Right cardiac atrium (tissue), 5 donors: Measurements from ENCODE around the gene RPP14. TPM values are rescaled to one million over a fixed set of nuclear protein-coding genes. Genes with fewer than 3 reads are reported as not detected.
A peak's percentile ranks its signal among the peaks of the same experiment; 100 is the strongest.

Source experiments
- ATAC-seq, 2 donors: fragments of 200-7000 bp; cut with Tn5 transposase; one replicate each; pipeline versions ENCODE4 v1.8.0 to v1.9.1; 2020; ENCODE audit warnings: moderate library complexity in 2 of 2, mild to moderate bottlenecking in 1 of 2
- DNase-seq, 3 donors: peaks; one replicate each; pipeline ENCODE4 v3.0.0-alpha.2; 2020
- H3K27ac ChIP-seq: one replicate; pipeline ENCODE4 v1.5.1; 2013; ENCODE audit warnings: mild to moderate bottlenecking, low read length, control low read depth, moderate library complexity
- H3K27me3 ChIP-seq: one replicate; pipeline ENCODE4 v1.6.1; 2013; ENCODE audit not compliant: control insufficient read depth, insufficient read depth
- H3K4me1 ChIP-seq: one replicate; pipeline ENCODE4 v1.6.1; 2013; ENCODE audit warnings: low read length; ENCODE audit not compliant: control insufficient read depth, insufficient read depth
- H3K4me3 ChIP-seq: one replicate; pipeline ENCODE4 v1.5.1; 2013; ENCODE audit warnings: low read length, control low read depth
- H3K9me3 ChIP-seq: one replicate; pipeline ENCODE4 v1.6.1; 2013; ENCODE audit warnings: low read length; ENCODE audit not compliant: control insufficient read depth
- WGBS: extraction: QIAGEN DNeasy Blood & Tissue Kit; methylation state at CpG from one replicate; pipeline ENCODE4 v1.1.7; 2013; 5-methylcytosine and 5-hydroxymethylcytosine counted together
- intact Hi-C, 4 donors: fragments of 100-400 bp; cut with DNase I; formaldehyde crosslinking; loops; one replicate each; pipeline versions ENCODE4 v1.11.0 to v1.14.0; 2022 to 2023
- polyA plus RNA-seq: library from polyadenylated mRNA; stranded (reverse); fragments of 200-250 nt; gene quantifications from one replicate; pipeline ENCODE4 v1.2.3, GENCODE V29; 2013
- total RNA-seq, 4 donors: library from RNA; stranded (reverse); fragmentation: NEBNext Ultra II Directional; extraction: Animal tissue kit (Norgen Biotek cat#: 25700); gene quantifications; one replicate each; pipeline ENCODE4 v1.2.1, GENCODE V29; 2021
- donor health status: healthy with polysubstance abuse.
- donor health status: DM: no; HTN: yes; CAD: no.
- donor health status: DM: no; HTN: no; CAD: no.
- donor health status: DM: no; HTN: yes; CAD: no; lungs with severe emphysema.
- donor health status: DM: yes; HTN: yes; CAD: no.

RPP14 gene
- total and polyA plus RNA-seq, 5 donors: 15.7 to 26.0 (median 19.6) TPM

DNA sequence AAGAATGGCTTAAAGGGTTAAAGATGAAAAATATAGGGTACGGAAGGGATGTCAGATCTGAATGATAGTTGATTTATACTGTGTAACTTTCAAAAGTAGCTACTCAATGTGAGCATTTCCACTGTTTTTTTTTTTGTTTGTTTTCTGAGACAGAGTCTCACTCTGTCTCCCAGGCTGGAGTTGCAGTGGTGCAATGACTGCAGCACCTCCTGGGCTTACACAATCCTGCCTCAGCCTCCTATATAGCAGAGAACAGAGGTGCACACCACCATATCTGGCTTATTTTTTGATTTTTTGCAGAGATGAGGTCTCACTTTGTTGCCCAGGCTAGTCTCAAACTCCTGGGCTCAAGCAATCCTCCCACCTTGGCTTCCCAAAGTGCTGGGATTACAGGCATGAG, 16.7 kb downstream of the RPP14 start:
- H3K4me3 ChIP-seq: no peak overlapping the region
- no peak for ATAC-seq
- H3K9me3 ChIP-seq: no peaks in the 10 kb centered on the region
- no peaks in the 10 kb centered on the region for H3K27me3 ChIP-seq
- DNase-seq: no peak
- 63% methylated on average over 1 of the region's 1 CpG for WGBS
- intact Hi-C loops: loop anchor here in 2 of 4 donors (5.0 to 10.0 kb wide), 3 partner anchors 90 to 210 kb away; partner anchors contain the start of gene KCTD6 (in 1 of the 2)
- no peaks in the 10 kb centered on the region for H3K4me1 ChIP-seq
- no peak overlapping the region for H3K27ac ChIP-seq

- ATAC-seq: no peak
- Histone ChIP-seq H3K27me3 (no peaks in the 10 kb centered on the region), H3K4me3 (no peak overlapping the region), H3K9me3 (no peaks in the 10 kb centered on the region), H3K27ac (no peak overlapping the region), H3K4me1 (no peaks in the 10 kb centered on the region)
- DNase-seq: no peak
- intact Hi-C loops: loop anchor here in 2 of 4 donors (5.0 to 10.0 kb wide), 3 partner anchors 89 to 209 kb away; partner anchors contain the start of gene KCTD6 (in 1 of the 2)
- whole genome bisulfite sequencing: 84% methylated on average over 3 of the region's 3 CpGs
These were observed 17.7 kb downstream of the RPP14 start for GRCh38 chr3:58323529-58324390.

DNA sequence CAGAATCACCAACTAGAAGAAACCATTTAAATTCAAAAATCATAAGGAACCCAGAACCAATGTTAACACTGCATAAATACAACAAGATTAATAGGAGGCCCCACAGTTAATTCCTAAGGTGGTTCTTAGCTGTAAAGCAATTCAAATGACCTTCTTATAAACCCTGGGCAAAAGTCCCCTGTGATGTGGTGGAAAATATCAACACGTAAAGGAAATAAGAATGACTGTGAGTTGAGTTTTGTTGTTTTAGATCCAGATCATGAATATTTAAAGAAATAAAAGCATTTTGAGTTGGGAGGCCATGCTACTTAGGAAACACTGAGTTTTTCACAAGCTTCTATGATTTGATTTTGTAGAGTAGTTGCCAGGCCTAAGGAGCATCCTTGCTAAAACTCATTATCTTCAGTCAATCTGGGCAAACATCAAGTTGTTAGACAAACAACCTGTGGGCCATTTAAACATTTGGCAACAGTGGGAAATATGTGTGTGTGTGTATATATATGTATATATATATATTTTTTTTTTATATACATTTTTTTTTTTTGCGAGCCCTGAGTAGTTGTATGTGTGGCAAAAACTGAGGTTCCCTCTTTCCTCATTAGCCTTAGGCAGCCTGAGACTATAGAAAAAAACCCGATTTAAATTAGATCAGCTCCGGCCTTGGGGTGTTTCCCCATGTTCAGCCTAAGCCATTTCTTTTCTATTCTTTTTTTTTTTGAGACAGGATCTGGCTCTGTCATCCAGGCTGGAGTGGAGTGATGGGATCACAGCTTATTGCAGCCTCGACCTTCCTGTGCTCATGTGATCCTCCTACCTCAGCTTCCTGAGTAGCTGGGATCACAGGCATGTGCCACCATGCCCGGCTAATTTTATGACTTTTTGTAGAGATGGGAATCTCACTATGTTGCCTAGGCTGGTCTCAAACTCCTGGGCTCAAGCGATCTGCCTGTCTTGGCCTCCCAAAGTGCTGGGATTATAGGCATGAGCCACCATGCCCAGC, 18.6 kb downstream of the RPP14 start:
- ATAC-seq: peak in 1 of 2 donors; percentile 17
- peak overlapping the region; percentile 42 for H3K27ac ChIP-seq
- intact Hi-C loops: loop anchor here in 3 of 4 donors (5.0 to 10.0 kb wide), 3 partner anchors 88 to 208 kb away; partner anchors contain the start of gene KCTD6 (in 1 of the 3)

GRCh38 chr3:58325525-58325992, 19.5 kb downstream of the RPP14 start:
- Histone ChIP-seq H3K27me3 (no peaks in the 10 kb centered on the region), H3K27ac (peak overlapping the region; percentile 42), H3K4me1 (no peaks in the 10 kb centered on the region), H3K4me3 (no peak overlapping the region), H3K9me3 (no peaks in the 10 kb centered on the region)
- intact Hi-C loops: loop anchor here in 2 of 4 donors (5.0 to 10.0 kb wide), 2 partner anchors 87 to 169 kb away; partner anchors contain the start of gene KCTD6 (in 1 of the 2)
- ATAC-seq (peak in 1 of 2 donors; percentile 37), DNase-seq (no peak)
- WGBS: 40% methylated on average over 2 of the region's 2 CpGs

More for the DNA sequence above, 18.6 kb downstream of the RPP14 start:
- Histone ChIP-seq H3K9me3 (no peaks in the 10 kb centered on the region), H3K4me1 (no peaks in the 10 kb centered on the region), H3K27me3 (no peaks in the 10 kb centered on the region), H3K4me3 (no peak overlapping the region)
- 76% methylated on average over 7 of the region's 7 CpGs for WGBS
- no peak for DNase-seq

DNA sequence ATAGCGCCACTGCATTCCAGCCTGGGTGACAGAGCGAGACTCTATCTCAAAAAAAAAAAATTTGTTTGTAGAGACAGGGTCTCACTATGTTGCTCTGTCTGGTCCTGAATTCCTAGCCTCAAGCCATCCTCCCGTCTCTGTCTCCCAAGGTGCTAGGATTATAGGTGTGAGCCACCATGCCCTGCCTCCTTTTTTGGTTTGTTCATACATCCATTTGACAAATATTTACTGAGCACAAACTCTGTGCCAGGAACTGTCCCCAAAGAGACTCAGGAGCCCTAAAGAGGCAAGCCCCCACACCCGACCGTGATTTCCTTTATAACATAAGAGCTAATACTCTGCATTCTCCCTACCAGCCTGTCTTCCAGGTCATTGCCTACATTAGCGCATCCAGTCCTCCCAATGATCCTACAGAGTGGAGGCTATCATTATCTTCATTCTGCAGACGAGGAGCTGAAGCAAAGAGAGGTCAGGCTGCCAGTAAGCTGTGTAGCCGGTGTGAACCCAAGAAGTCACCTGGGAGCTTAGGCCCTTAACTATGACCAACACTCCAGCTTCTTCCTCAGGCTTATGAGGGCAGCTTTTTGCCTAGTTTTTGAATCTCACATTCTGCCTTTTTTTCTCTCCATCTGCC, 20.3 kb downstream of the RPP14 start:
- 95% methylated on average over 8 of the region's 8 CpGs for WGBS
- Histone ChIP-seq H3K4me1 (no peaks in the 10 kb centered on the region), H3K4me3 (no peak overlapping the region), H3K27ac (no peak overlapping the region), H3K9me3 (no peaks in the 10 kb centered on the region), H3K27me3 (no peaks in the 10 kb centered on the region)
- DNase-seq (no peak), ATAC-seq (no peak)
- intact Hi-C loops: loop anchor here in 2 of 4 donors (5.0 to 10.0 kb wide), 2 partner anchors 86 to 168 kb away; partner anchors contain the start of gene KCTD6 (in 1 of the 2)

DNA sequence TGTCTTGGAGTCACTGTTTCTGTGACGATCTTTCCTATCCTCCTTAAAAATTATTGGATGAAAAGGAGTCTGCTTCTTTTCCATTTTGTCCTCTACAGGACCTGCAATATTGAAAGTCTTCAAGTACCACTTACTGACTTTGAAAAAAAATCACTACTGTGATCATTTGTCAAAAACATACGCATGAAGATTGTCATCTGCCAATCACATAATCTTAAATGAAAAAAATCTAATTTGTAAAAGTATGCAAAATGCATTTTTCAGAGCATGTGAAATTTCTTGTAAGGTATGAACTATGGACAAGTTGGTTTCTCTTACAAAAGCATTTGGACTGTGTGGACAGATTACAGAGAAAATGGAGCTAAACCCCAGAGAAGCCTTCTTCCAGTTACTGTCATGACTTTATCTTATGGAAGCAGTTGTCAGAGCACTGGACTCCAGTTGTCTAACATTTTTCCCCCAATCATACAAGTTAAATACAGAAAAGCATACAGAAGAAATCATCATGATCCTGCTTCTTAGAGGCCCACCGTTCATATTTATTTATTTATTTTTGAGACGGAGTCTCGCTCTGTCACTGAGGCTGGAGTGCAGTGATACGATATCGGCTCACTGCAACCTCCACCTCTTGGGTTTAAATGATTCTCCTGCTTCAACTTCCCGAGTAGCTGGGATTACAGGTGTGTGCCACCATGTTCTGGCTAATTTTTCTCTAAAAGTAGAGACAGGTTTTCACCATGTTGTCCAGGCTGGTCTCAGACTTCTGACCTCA, 23.3 kb downstream of the RPP14 start:
- H3K4me3 ChIP-seq: no peak overlapping the region
- H3K27ac ChIP-seq: no peak overlapping the region
- no peaks in the 10 kb centered on the region for H3K27me3 ChIP-seq
- 89% methylated on average over 8 of the region's 8 CpGs for WGBS
- ATAC-seq (no peak), DNase-seq (no peak)
- no peaks in the 10 kb centered on the region for H3K9me3 ChIP-seq
- intact Hi-C loops: loop anchor here in 2 of 4 donors (5.0 to 10.0 kb wide), 2 partner anchors 83 to 165 kb away; partner anchors contain the start of gene KCTD6 (in 1 of the 2)
- peaks cover 4% of the 10 kb centered on the region for H3K4me1 ChIP-seq

GRCh38 chr3:58329922-58330413, 23.9 kb downstream of the RPP14 start:
- 93% methylated on average over 5 of the region's 5 CpGs for WGBS
- Histone ChIP-seq H3K9me3 (no peaks in the 10 kb centered on the region), H3K27me3 (no peaks in the 10 kb centered on the region), H3K4me3 (no peak overlapping the region), H3K4me1 (peaks cover 4% of the 10 kb centered on the region), H3K27ac (no peak overlapping the region)
- intact Hi-C loops: loop anchor here in 3 of 4 donors (5.0 to 10.0 kb wide), 3 partner anchors 82 to 165 kb away; partner anchors contain the start of gene KCTD6 (in 2 of the 3)
- ATAC-seq (no peak), DNase-seq (no peak)

DNA sequence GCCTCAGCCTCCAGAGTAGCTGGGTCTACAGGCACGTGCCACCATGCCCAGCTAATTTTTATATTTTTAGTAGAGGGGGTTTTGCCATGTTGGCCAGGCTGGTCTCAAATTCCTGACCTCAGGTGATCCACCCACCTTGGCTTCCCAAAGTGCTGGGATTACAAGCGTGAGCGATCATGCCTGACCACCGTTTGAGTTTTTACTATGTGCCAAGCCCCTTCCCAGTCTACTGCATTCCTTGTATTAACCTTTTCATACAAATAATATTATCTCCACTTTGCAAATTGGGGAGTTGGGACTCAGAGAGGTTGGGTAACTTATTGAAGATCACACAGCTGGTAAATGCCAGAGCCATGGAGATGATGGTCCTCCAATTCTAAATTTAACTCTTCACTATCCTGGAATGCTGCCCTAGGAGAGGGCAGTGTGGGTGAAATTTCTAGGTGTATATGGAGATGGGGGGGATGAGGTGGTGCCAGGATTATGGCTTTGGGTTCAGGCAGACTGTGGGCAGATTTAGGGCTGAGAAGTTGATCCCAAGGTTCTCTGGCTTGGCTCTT, 25.6 kb downstream of the RPP14 start:
- intact Hi-C loops: loop anchor here in 2 of 4 donors (5.0 kb wide), 2 partner anchors 81 to 161 kb away; partner anchors contain the start of gene KCTD6 (in 1 of the 2)
- Histone ChIP-seq H3K4me3 (no peak overlapping the region), H3K27ac (no peak overlapping the region), H3K27me3 (no peaks in the 10 kb centered on the region), H3K9me3 (no peaks in the 10 kb centered on the region), H3K4me1 (peaks cover 4% of the 10 kb centered on the region)
- WGBS: 80% methylated on average over 4 of the region's 4 CpGs
- ATAC-seq (no peak), DNase-seq (no peak)

DNA sequence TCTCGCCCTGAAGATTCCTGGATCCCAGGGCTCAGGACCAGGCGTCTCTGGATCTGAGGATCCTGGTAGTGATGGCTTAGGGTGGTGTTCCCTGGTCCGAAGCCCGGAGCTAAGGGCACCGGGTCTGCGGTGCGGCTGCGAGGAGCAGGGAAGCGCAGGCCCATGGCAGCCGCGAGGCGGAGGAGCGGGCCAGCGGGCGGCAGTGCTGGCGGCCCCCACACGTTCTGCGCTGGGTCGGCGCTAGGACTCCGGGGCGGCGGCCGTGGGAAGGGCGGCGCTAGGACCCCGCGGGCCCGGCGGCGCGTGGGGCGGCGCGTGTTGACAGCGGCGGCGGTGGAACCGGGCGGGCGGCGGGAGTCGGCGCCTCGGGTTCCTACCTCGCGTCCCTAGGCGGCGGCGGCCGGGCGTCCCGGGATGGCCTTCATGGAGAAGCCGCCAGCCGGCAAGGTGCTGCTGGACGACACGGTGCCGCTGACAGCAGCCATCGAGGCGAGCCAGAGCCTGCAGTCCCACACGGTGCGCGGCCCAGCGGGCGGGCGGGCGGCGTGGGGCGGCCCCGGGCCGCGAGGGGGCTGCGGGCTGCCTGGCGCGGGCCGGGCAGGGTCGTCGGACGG, 26.6 kb downstream of the RPP14 start, which contains the start of gene PXK:
Gene PXK, plus strand, starts transcription at position 318 of the 614 bp plus-strand sequence. Its CDS starts 97 bp downstream, at position 415.
- Histone ChIP-seq H3K27ac (peak within 1 kb of the TSS; percentile 41), H3K4me1 (peaks cover 4% of the 10 kb centered on the region), H3K9me3 (no peaks in the 10 kb centered on the region), H3K4me3 (peak within 1 kb of the TSS; percentile 92), H3K27me3 (no peaks in the 10 kb centered on the region)
- peak; percentile 84 to 94 (median 94) for DNase-seq
- ATAC-seq: peak; percentile 96 to 97
- intact Hi-C loops: loop anchor here in 2 of 4 donors (5.0 kb wide), 2 partner anchors 80 to 160 kb away; partner anchors contain the start of gene KCTD6 (in 1 of the 2)
- WGBS: under 1% methylated on average over 79 of the region's 79 CpGs
